Natural killer cell (primary cell): ENCODE data around the gene ATP2B2. TPM values are rescaled to one million over a fixed set of nuclear protein-coding genes. Genes with fewer than 3 reads are reported as not detected.

Source experiments
- ATAC-seq, 3 donors: fragments of 150-1000 bp in 2 of 3; fragments of 200-7000 bp in 1 of 3; cut with Tn5 transposase; 1 replicate in 1 of 3; 2 replicates in 2 of 3; pipeline ENCODE4 v1.10.0; 2021; ENCODE audit warnings: mild to moderate bottlenecking in 2 of 3, moderate library complexity in 2 of 3
- DNase-seq, 2 donors: peaks; one replicate each; pipeline versions ENCODE4 v3.0.0 to v3.0.0-alpha.2; 2013 to 2021; ENCODE audit warnings: mixed read lengths in 1 of 2
- H3K27ac ChIP-seq: one replicate; pipeline ENCODE4 v1.5.1; 2013; ENCODE audit warnings: mild to moderate bottlenecking, low read length
- H3K27me3 ChIP-seq: one replicate; pipeline ENCODE4 v1.6.1; 2013; ENCODE audit warnings: low read length; ENCODE audit not compliant: control insufficient read depth, insufficient read depth
- H3K36me3 ChIP-seq: one replicate; pipeline ENCODE4 v1.6.1; 2013; ENCODE audit warnings: low read length; ENCODE audit not compliant: control insufficient read depth, insufficient read depth
- H3K4me1 ChIP-seq: one replicate; pipeline ENCODE4 v1.6.1; 2013; ENCODE audit warnings: low read length; ENCODE audit not compliant: control insufficient read depth, insufficient read depth
- H3K4me3 ChIP-seq: one replicate; pipeline ENCODE4 v1.5.1; 2013; ENCODE audit warnings: low read length
- H3K9me3 ChIP-seq: one replicate; pipeline ENCODE4 v1.6.1; 2013; ENCODE audit warnings: low read length; ENCODE audit not compliant: control insufficient read depth, insufficient read depth
- H3K27ac Mint-ChIP-seq, 2 donors: one replicate each; pipeline ENCODE4 v1.8.0; 2022; ENCODE audit warnings: mild to moderate bottlenecking in 2 of 2, mixed read lengths in 2 of 2, moderate library complexity in 1 of 2
- H3K27me3 Mint-ChIP-seq, 2 donors: one replicate each; pipeline ENCODE4 v1.8.0; 2022; ENCODE audit warnings: low read depth in 2 of 2, mixed read lengths in 2 of 2
- H3K36me3 Mint-ChIP-seq: one replicate; pipeline ENCODE4 v1.8.0; 2022; ENCODE audit warnings: mixed read lengths
- H3K4me1 Mint-ChIP-seq, 2 donors: one replicate each; pipeline ENCODE4 v1.8.0; 2022; ENCODE audit warnings: mixed read lengths in 2 of 2
- H3K4me3 Mint-ChIP-seq: one replicate; pipeline ENCODE4 v1.8.0; 2022; ENCODE audit warnings: mild to moderate bottlenecking, moderate library complexity, mixed read lengths
- H3K9me3 Mint-ChIP-seq, 2 donors: one replicate each; pipeline ENCODE4 v1.8.0; 2022; ENCODE audit warnings: mixed read lengths in 2 of 2
- CTCF ChIP-seq: fragments of 200-600 bp; IDR thresholded peaks from one replicate; pipeline ENCODE4 v1.8.0; 2022; ENCODE audit warnings: antibody characterized with exemption
- WGBS: methylation state at CpG from one replicate; pipeline ENCODE4 v1.1.7; 2013; ENCODE audit warnings: missing lambda C conversion rate; ENCODE audit not compliant: insufficient coverage; 5-methylcytosine and 5-hydroxymethylcytosine counted together
- intact Hi-C: fragments of 100-400 bp; cut with micrococcal nuclease; formaldehyde crosslinking; loops from one replicate; pipeline ENCODE4 v1.14.2; 2022
- total RNA-seq, 4 donors: library from RNA; stranded (reverse); fragments of 120-200 nt in 1 of 4; gene quantifications; one replicate each; pipeline versions ENCODE4 v1.2.3 to v1.2.4, GENCODE V29; 2013 to 2022

Gene ATP2B2
- total RNA-seq, 3 donors from 2014 or later (not counting 1 experiment from before 2014, with no cell fraction given) = not detected

DNA sequence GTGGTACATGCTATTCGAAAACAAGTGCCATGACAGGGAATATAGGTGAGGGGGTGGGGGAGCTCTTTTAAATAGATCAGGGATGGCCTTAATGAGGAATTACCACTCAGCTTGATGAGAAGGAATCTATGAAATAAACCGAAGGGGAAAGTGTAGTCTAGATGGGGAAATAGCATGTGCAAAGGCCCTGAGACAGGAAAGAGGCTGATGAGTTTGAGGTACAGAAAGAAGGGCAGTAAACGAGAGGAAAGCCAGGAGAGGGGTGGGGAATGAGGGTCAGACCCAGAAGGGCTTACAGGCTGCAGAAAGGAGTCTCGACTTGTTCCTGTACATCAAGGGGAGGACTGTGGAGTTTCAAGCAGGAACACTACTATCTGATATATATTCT lies 12.2 kb downstream of the ATP2B2 start:
- Histone ChIP-seq H3K27me3 (no peaks in the 10 kb centered on the region), H3K9me3 (no peaks in the 10 kb centered on the region), H3K27ac (no peak overlapping the region), H3K36me3 (no peaks in the 10 kb centered on the region), H3K4me3 (no peak overlapping the region), H3K4me1 (no peaks in the 10 kb centered on the region)
- intact Hi-C loops = no loop called here
- H3K4me3 Mint-ChIP-seq = no peak overlapping the region
- H3K9me3 Mint-ChIP-seq = no peaks in the 10 kb centered on the region
- no peak for TF ChIP-seq CTCF
- no peaks in the 10 kb centered on the region for H3K36me3 Mint-ChIP-seq
- ATAC-seq (no peak), DNase-seq (no peak)
- no peaks in the 10 kb centered on the region for H3K4me1 Mint-ChIP-seq
- 77% methylated on average over 3 of the region's 4 CpGs for WGBS
- H3K27ac Mint-ChIP-seq = no peak overlapping the region
- H3K27me3 Mint-ChIP-seq = peaks cover 0 to 5% of the 10 kb centered on the region in 2 donors

DNA sequence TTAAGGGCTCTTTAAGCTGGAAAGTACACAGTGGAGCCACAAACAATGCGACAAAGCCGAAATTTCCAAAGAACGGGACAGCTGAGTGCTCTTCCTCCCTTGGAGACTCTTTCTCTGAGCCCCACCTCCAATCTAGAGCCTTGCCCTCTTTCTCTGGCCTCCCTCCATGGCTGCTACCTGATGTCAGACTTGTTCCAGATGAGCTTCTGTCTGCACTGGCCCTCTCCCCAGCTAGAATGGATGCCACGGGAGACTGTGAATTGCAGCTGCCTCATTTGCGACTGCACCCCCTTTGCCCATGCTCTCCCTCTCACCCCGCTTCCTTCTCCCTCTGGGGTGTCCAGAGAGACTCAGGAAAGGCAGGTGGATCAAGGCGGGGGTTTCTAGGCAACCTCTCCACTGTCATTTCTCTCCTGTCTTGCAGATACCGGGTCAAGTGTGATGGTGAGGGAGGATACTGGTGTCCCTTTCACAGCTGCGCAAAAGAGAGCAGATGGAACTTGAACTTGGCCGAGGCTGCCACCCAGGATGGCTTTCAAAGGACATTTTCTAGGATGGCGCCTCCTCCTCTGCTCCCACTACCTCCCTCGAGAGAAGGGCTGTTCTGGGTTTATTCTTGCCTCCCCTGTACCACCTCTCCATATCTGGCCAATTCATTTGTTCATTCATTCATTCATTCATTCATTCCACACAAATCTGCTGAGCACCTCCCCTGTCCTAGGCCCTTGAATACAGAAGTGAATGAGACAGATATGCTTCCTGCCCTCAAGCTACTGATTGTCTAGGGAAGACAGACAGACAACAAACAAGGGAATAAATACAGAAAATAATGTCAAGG lies 12.8 kb downstream of the ATP2B2 start:
- Histone ChIP-seq H3K27ac (no peak overlapping the region), H3K4me3 (no peak overlapping the region), H3K9me3 (no peaks in the 10 kb centered on the region), H3K4me1 (no peaks in the 10 kb centered on the region), H3K27me3 (no peaks in the 10 kb centered on the region), H3K36me3 (no peaks in the 10 kb centered on the region)
- no peaks in the 10 kb centered on the region for H3K4me1 Mint-ChIP-seq
- ATAC-seq (no peak), DNase-seq (no peak)
- intact Hi-C loops = no loop called here
- TF ChIP-seq CTCF = no peak
- WGBS = 88% methylated on average over 12 of the region's 12 CpGs
- H3K27ac Mint-ChIP-seq = no peak overlapping the region
- no peak overlapping the region for H3K4me3 Mint-ChIP-seq
- peaks cover 0 to 5% of the 10 kb centered on the region in 2 donors for H3K27me3 Mint-ChIP-seq
- H3K9me3 Mint-ChIP-seq = no peaks in the 10 kb centered on the region
- H3K36me3 Mint-ChIP-seq = no peaks in the 10 kb centered on the region

GRCh38 chr3:10489746-10490483 lies 15.5 kb downstream of the ATP2B2 start:
- Mint-ChIP-seq H3K9me3 (no peaks in the 10 kb centered on the region), H3K4me3 (no peak overlapping the region), H3K27ac (no peak overlapping the region), H3K4me1 (no peaks in the 10 kb centered on the region), H3K36me3 (no peaks in the 10 kb centered on the region), H3K27me3 (peaks cover 0 to 5% of the 10 kb centered on the region in 2 donors)
- no peak for DNase-seq
- no peak for TF ChIP-seq CTCF
- intact Hi-C loops = no loop called here
- H3K9me3 ChIP-seq = no peaks in the 10 kb centered on the region
- no peak overlapping the region for H3K27ac ChIP-seq
- no peaks in the 10 kb centered on the region for H3K36me3 ChIP-seq
- WGBS = 92% methylated on average over 10 of the region's 10 CpGs
- no peak overlapping the region for H3K4me3 ChIP-seq
- no peak for ATAC-seq
- no peaks in the 10 kb centered on the region for H3K4me1 ChIP-seq
- no peaks in the 10 kb centered on the region for H3K27me3 ChIP-seq
